HL-60/S4 treated with retinoic acid at 250 ng/mL for 4 days and 3 days (cell line): ENCODE data around the gene CPA4.
"Not testable (repeated sequence)": the region's sequence is repeated elsewhere in the genome, so short reads cannot be mapped to it uniquely, and the experiment has no call there.

ENCODE experiments used
- in situ Hi-C: fragments of 300-500 bp; cut with MboI; formaldehyde crosslinking; loops from 2 replicates; pipeline ENCODE4 v1.7.0; 2022; ENCODE audit warnings: low sequenced_read_pairs

The CPA4 gene, protein sequence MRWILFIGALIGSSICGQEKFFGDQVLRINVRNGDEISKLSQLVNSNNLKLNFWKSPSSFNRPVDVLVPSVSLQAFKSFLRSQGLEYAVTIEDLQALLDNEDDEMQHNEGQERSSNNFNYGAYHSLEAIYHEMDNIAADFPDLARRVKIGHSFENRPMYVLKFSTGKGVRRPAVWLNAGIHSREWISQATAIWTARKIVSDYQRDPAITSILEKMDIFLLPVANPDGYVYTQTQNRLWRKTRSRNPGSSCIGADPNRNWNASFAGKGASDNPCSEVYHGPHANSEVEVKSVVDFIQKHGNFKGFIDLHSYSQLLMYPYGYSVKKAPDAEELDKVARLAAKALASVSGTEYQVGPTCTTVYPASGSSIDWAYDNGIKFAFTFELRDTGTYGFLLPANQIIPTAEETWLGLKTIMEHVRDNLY

DNA sequence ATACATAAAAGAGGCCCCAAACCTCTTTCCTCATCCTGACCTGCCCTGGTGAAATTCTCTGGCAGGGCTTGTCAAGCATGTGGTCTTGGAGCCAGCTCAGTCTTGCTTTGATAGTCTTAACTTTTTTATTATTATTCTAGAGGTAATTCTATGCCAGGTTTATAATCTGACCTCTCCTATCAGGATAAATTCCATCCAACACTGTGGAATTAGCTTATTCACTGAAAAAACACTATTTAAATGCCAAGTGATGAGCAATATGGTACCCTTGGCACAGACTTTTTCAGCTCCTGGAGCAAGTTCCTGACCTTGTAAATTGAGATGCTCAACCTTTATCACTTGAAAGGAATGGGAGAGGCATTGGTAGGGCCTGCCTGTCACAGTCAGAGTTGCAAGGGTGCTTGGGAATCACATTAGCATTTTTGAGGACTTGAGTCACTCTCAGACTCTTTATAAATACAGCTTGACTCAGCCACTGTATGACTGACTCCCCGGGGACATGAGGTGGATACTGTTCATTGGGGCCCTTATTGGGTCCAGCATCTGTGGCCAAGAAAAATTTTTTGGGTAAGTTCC, at the start of gene CPA4:
TSS of gene CPA4 (plus strand) at position 480 of the 576 bp plus-strand sequence. CDS start at position 500, 20 bp downstream.
- in situ Hi-C loops, result no loop called here

GRCh38 chr7:130243486-130243885, 49.5 kb upstream of the CPA4 start:
- in situ Hi-C loops, result not testable (repeated sequence)

GRCh38 chr7:130246491-130246890, 46.5 kb upstream of the CPA4 start:
- in situ Hi-C loops, result not testable (repeated sequence)

DNA sequence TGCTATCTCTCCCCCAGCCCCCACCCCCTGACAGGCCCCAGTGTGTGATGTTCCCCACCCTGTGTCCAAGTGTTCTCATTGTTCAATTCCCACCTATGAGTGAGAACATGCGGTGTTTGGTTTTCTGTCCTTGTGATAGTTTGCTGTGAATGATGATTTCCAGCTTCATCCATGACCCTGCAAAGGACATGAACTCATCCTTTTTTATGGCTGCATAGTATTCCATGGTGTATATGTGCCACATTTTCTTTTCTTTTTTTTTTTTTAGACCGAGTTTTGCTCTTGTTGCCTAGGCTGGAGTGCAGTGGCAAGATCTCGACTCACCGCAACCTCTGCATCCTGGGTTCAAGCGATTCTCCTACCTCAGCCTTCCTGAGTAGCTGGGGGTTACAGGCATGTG, 44.1 kb upstream of the CPA4 start:
- in situ Hi-C loops, result not testable (repeated sequence)

DNA sequence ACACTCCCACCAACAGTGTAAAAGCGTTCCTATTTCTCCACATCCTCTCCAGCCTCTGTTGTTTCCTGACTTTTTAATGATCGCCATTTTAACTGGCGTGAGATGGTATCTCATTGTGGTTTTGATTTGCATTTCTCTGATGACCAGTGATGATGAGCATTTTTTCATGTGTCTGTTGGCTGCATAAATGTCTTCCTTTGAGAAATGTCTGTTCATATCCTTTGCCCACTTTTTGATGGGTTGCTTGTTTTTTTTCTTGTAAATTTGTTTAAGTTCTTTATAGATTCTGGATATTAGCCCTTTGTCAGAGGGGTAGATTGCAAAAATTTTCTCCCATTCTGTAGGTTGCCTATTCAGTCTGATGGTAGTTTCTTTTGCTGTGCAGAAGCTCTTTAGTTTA, 43.3 kb upstream of the CPA4 start:
- in situ Hi-C loops, result not testable (repeated sequence)

GRCh38 chr7:130254555-130254954, 38.4 kb upstream of the CPA4 start:
- in situ Hi-C loops, result no loop called here

- in situ Hi-C loops, result no loop called here
Observed at GRCh38 chr7:130256704-130257103, 36.3 kb upstream of the CPA4 start.

GRCh38 chr7:130258494-130259078, 34.4 kb upstream of the CPA4 start:
- in situ Hi-C loops, result no loop called here

GRCh38 chr7:130262448-130262847, 30.5 kb upstream of the CPA4 start:
- in situ Hi-C loops, result no loop called here

DNA sequence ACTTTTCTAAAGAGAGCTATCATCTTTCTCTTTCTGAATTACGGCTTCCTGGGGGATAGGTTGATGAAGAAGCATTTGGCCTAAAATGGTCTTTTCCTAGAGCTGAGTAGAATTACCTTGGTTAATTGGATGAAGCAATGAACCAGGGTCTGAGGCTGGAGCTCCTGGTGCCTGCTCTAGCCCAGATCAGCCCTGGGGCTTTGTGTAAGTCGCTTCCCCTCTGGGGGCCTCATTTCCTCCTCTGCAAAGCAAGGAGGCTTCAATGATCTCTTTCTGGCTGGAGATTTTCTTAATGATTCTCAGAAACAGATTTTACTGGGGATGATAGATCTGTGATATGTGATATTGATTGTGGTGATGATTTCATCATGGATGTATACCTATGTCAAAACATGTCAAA, 29.8 kb upstream of the CPA4 start:
- in situ Hi-C loops, result no loop called here

GRCh38 chr7:130266258-130266960, 26.6 kb upstream of the CPA4 start, which contains the start of gene CPA2:
Gene CPA2, plus strand, starts transcription at chr7:130266863. Its CDS starts 19 bp downstream, at chr7:130266882.
- in situ Hi-C loops, result no loop called here

DNA sequence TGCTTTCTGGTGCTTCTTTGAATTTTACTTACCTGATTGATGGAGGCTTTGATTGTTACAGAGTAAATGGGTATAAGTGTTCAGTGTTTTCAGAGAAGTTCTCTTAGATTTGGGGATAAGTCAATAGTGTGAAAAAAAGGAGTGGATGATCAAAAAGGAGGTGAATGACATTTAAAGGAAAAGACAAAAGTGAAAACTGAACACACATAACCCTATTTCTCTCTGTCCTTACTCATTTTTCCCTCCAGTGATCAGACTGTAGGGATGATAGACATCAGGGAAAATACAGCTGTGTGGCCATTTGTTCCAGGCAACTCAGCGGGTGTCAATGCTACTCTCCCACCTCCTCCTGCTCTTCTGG, 26.0 kb upstream of the CPA4 start:
- in situ Hi-C loops, result no loop called here

- in situ Hi-C loops, result no loop called here
Observed at GRCh38 chr7:130268463-130269317, 24.3 kb upstream of the CPA4 start.

DNA sequence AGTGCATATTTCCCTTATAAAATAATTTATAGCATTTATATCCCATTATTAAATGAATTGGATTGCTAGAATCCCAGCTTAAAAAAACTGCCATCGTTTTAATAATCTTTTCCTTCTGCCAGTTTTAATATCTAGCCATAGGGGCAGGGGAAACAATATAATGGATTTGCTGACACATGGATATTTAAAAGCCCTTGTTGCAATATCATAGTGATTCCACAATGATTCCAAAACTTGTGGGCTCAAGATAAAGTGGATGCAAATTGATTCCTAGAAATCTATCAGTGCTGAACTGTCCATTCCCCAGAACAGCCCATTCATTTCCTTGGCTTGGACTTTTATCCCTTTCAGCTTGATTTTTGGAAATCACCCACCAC, 23.7 kb upstream of the CPA4 start:
- in situ Hi-C loops, result no loop called here

- in situ Hi-C loops, result no loop called here
Observed at GRCh38 chr7:130270947-130271800, 21.8 kb upstream of the CPA4 start.

GRCh38 chr7:130272381-130273080, 20.4 kb upstream of the CPA4 start:
- in situ Hi-C loops, result no loop called here

DNA sequence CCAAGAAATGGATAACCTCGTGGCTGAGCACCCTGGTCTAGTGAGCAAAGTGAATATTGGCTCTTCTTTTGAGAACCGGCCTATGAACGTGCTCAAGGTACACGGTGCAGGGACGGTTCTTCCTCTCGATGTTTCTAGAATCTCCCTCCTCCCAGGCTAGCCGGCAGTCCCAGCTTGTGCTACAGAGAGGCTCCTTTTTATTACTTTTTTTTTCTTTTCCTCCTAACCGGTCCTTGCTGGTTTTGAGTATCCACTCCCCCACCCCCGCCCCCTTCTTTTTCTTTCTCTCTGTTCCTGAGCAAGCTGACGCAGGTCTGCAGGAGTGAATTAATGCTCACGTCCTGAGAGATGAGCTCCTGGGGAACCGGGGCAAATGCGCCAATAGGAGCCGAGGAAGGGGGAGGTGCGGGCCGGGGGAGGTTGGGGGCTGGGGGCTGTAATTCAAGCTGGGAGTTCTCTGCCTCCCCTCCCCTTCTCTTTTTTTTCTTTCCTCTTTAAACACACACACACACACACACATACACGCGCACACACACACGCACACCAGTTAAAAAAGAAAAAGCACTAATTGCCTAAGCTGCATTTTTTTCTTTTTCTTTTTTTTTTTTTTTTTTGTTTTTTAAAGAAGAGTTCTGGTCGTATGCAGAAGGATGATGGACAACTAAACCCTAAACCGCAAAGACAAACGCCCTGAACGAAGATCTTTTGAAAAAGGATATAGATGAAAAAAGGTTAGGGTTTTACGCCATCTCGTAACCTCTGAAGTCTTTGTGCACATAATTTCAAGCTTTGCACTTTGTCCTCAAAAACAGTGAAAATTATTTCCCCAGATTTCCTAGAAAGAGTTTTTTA, 19.7 kb upstream of the CPA4 start:
- in situ Hi-C loops, result no loop called here

DNA sequence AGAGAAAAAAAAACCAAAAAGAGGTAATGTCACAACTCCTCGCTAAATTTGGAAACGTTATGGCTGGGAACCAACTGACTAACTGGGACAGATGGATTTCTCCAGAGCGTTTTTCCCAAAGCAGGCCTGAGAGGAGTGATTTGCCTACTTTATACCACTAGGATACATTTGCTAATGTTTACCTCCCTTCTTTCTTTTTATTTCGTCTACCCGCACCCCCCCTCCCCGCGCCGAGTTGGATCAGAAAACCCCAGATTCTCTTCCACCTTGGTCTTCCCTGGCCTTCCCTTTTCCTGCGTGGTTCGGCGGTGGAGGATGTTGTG, 19.1 kb upstream of the CPA4 start:
- in situ Hi-C loops, result no loop called here
